Activated naive CD4-positive, alpha-beta T cell treated with anti-CD3 and anti-CD28 coated beads, Interleukin-2, amount 10 ng/mL, durations not matched to agents 7 days and 5 days (primary cell): ENCODE results near the gene AURKAIP1.

ENCODE experiments used
- CTCF ChIA-PET: fragments of 350-600 bp; sonication (Branson Sonifier 250); formaldehyde crosslinking; loops from one replicate; lab custom pipeline; 2021; ENCODE audit warnings: antibody characterized with exemption; lab: Charles Lee
- DNase-seq: peaks from one replicate; pipeline ENCODE4 v3.0.0-alpha.2; 2020
- H3K27ac Mint-ChIP-seq: one replicate; pipeline ENCODE4 v1.8.0; 2021; ENCODE audit warnings: mild to moderate bottlenecking, moderate library complexity, mixed read lengths
- H3K27me3 Mint-ChIP-seq: one replicate; pipeline ENCODE4 v1.8.0; 2021; ENCODE audit warnings: mild to moderate bottlenecking, mixed read lengths
- H3K36me3 Mint-ChIP-seq: one replicate; pipeline ENCODE4 v1.8.0; 2021; ENCODE audit warnings: mixed read lengths
- H3K4me1 Mint-ChIP-seq: one replicate; pipeline ENCODE4 v1.8.0; 2021; ENCODE audit warnings: mixed read lengths
- H3K4me3 Mint-ChIP-seq: one replicate; pipeline ENCODE4 v1.8.0; 2021; ENCODE audit warnings: mild to moderate bottlenecking, moderate library complexity, mixed read lengths
- H3K9me3 Mint-ChIP-seq: one replicate; pipeline ENCODE4 v1.8.0; 2021; ENCODE audit warnings: mixed read lengths

The AURKAIP1 gene

GRCh38 chr1:1400576-1401456, 25.8 kb upstream of the AURKAIP1 start:
- Mint-ChIP-seq H3K27ac (peak overlapping the region; percentile 88), H3K4me1 (peaks cover 55% of the 10 kb centered on the region), H3K4me3 (peak overlapping the region; percentile 89), H3K27me3 (no peaks in the 10 kb centered on the region), H3K36me3 (peaks cover 45% of the 10 kb centered on the region), H3K9me3 (no peaks in the 10 kb centered on the region)
- CTCF ChIA-PET = interaction anchor here (0.8 to 3.8 kb wide), 4 partner anchors 11 to 104 kb away, joined by 3 to 14 read pairs (median 8); partner anchors contain the start of gene ANKRD65
- DNase-seq = no peak

GRCh38 chr1:1399872-1400575, 25.0 kb upstream of the AURKAIP1 start:
- H3K4me3 Mint-ChIP-seq = peak overlapping the region; percentile 89
- peaks cover 46% of the 10 kb centered on the region for H3K36me3 Mint-ChIP-seq
- peak; percentile 34 for DNase-seq
- H3K27me3 Mint-ChIP-seq = no peaks in the 10 kb centered on the region
- peaks cover 54% of the 10 kb centered on the region for H3K4me1 Mint-ChIP-seq
- H3K27ac Mint-ChIP-seq = peak overlapping the region; percentile 88
- no peaks in the 10 kb centered on the region for H3K9me3 Mint-ChIP-seq
- CTCF ChIA-PET = interaction anchor here (0.8 to 3.8 kb wide), 5 partner anchors 10 to 105 kb away, joined by 3 to 14 read pairs (median 3); partner anchors contain the start of gene ANKRD65

DNA sequence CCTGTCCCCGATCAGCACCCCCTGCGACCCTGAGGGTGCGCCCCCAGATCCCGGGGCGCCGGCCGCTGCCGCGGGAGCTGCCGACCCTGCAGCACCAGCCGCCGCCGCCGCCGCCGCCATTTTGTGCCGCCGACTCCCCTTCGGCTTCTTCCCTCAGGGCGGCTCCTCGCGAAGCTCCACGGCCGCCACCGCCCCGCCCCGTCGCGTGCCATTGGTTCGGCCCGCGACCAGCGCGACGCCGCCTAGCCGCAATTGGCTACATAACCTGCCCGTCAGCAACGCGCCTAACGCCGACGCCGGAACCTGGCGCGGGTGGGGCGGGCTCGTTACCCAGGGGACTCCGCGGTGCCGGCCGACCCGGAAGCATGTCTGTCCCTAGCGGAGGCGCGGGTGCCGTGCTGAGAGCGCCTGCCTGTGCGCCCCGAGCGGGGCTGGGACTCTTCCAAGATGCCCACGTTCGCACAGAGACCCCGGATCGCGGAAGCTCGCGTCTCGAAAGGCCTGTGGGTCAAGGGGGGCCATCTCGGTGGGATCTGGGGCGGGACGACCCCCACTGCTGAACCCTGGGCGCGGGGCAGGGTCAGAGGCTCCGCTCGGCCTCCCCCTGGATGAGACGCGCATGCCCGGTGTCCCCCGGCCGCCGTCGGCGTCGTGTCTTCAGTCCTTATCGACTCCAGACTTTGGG, 24.3 kb upstream of the AURKAIP1 start, which contains the start of gene CCNL2:
Gene CCNL2 (minus strand): TSS at position 149 of the 685 bp plus-strand sequence. CDS start 29 bp downstream, at position 120.
- H3K4me1 Mint-ChIP-seq = peaks cover 54% of the 10 kb centered on the region
- H3K36me3 Mint-ChIP-seq = peaks cover 47% of the 10 kb centered on the region
- peak; percentile 99 for DNase-seq
- CTCF ChIA-PET = interaction anchor here (1.0 to 3.8 kb wide), 4 partner anchors 9 to 105 kb away, joined by 3 to 14 read pairs (median 8); no protein-coding TSS in a partner anchor
- peak within 1 kb of the TSS; percentile 89 for H3K4me3 Mint-ChIP-seq
- peak within 1 kb of the TSS; percentile 88 for H3K27ac Mint-ChIP-seq
- H3K9me3 Mint-ChIP-seq = no peaks in the 10 kb centered on the region
- H3K27me3 Mint-ChIP-seq = no peaks in the 10 kb centered on the region

- CTCF ChIA-PET = interaction anchor here (1.0 to 3.8 kb wide), 5 partner anchors 9 to 106 kb away, joined by 3 to 14 read pairs (median 4); no protein-coding TSS in a partner anchor
- H3K4me1 Mint-ChIP-seq = peaks cover 53% of the 10 kb centered on the region
- H3K4me3 Mint-ChIP-seq = peak overlapping the region; percentile 89
- peak overlapping the region; percentile 87 for H3K27ac Mint-ChIP-seq
- H3K27me3 Mint-ChIP-seq = no peaks in the 10 kb centered on the region
- H3K9me3 Mint-ChIP-seq = no peaks in the 10 kb centered on the region
- peaks cover 51% of the 10 kb centered on the region for H3K36me3 Mint-ChIP-seq
- DNase-seq = no peak
Measured at GRCh38 chr1:1398677-1399186, 23.7 kb upstream of the AURKAIP1 start.

DNA sequence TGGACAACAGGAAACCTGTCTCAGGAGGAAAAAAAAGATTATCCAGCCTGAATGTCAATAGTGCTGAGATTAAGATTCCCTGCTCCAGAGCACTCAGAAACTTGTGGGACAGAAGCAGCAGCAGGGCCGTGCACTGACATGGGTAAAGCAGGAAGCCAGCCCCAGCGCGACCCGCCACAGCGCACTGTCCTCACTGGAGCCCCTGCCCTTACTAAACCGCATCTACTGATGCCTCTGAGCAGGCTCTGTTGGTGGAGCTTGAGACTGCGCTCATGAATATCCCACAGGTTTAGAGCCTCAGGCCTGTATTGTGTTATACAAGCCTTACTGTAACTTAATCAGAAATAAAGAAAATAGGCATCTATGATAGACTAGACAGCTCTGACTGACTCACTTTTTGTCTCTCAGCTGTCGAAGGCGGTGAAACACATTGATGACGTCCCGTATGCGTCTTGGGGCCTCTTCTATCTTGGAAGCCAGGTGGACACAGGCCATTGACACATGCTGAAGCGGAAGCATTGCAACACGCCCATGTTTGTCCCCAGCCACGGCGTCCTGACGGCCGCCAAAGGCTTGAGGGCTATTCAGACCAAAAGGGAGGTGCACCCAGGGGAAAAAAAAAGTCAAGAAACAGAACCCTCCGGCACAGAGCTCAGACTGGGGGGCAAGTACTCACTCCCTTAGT, 23.0 kb upstream of the AURKAIP1 start:
- H3K27ac Mint-ChIP-seq = peak overlapping the region; percentile 87
- no peak for DNase-seq
- H3K9me3 Mint-ChIP-seq = no peaks in the 10 kb centered on the region
- H3K4me1 Mint-ChIP-seq = peaks cover 49% of the 10 kb centered on the region
- H3K4me3 Mint-ChIP-seq = peak overlapping the region; percentile 89
- H3K27me3 Mint-ChIP-seq = no peaks in the 10 kb centered on the region
- CTCF ChIA-PET = interaction anchor here (1.1 to 3.8 kb wide), 2 partner anchors 8 to 43 kb away, joined by 3 to 14 read pairs; no protein-coding TSS in a partner anchor
- peaks cover 53% of the 10 kb centered on the region for H3K36me3 Mint-ChIP-seq

DNA sequence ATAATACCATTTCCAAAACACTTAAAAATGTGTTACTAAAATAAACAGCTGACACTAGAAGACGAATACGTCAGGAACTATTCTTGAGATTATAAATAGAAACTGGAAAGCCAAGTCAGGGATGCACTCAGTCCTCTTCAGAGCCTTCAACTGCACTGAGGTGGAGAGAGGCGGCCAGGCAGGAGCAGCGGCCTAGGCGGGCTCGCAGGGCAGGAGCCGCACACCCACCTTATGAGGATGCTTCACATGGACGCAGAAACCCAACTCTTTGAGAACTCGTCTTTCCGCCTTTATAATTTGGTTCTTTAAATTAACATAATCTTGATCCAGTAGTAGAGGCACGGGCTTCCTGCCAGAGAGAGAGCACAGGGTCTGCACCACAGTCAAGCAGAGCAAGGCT, 20.2 kb upstream of the AURKAIP1 start:
- no peak for DNase-seq
- H3K9me3 Mint-ChIP-seq = no peaks in the 10 kb centered on the region
- H3K4me3 Mint-ChIP-seq = no peak overlapping the region
- peaks cover 62% of the 10 kb centered on the region for H3K36me3 Mint-ChIP-seq
- CTCF ChIA-PET = no interaction called here
- peaks cover 30% of the 10 kb centered on the region for H3K4me1 Mint-ChIP-seq
- no peaks in the 10 kb centered on the region for H3K27me3 Mint-ChIP-seq
- no peak overlapping the region for H3K27ac Mint-ChIP-seq

DNA sequence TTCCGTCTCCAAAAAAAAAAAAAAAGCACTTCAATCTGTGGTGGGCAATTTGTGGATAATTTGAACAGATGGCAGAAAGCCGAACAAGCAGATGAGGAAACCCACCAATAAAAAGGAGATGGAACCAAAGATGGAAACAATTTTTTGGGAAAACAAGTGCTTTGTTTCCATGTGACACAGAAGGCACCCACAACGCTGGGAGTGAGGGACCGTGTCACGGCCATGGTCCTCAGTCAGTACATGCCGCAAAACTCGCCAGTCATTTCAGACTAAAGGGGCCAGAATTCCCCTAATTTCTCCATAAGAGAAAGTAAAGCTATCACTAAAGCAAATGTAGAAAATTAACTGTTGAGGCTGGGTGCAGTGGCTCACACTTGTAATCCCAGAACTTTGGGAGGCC, 19.1 kb upstream of the AURKAIP1 start:
- H3K9me3 Mint-ChIP-seq = no peaks in the 10 kb centered on the region
- no peak overlapping the region for H3K27ac Mint-ChIP-seq
- no peak for DNase-seq
- H3K4me3 Mint-ChIP-seq = no peak overlapping the region
- H3K27me3 Mint-ChIP-seq = no peaks in the 10 kb centered on the region
- CTCF ChIA-PET = no interaction called here
- peaks cover 24% of the 10 kb centered on the region for H3K4me1 Mint-ChIP-seq
- H3K36me3 Mint-ChIP-seq = peaks cover 68% of the 10 kb centered on the region

- H3K4me3 Mint-ChIP-seq = no peak overlapping the region
- CTCF ChIA-PET = no interaction called here
- no peak for DNase-seq
- H3K36me3 Mint-ChIP-seq = peaks cover 73% of the 10 kb centered on the region
- peaks cover 23% of the 10 kb centered on the region for H3K4me1 Mint-ChIP-seq
- no peak overlapping the region for H3K27ac Mint-ChIP-seq
- H3K27me3 Mint-ChIP-seq = no peaks in the 10 kb centered on the region
- H3K9me3 Mint-ChIP-seq = no peaks in the 10 kb centered on the region
Measured at GRCh38 chr1:1393428-1393827, 18.4 kb upstream of the AURKAIP1 start.

DNA sequence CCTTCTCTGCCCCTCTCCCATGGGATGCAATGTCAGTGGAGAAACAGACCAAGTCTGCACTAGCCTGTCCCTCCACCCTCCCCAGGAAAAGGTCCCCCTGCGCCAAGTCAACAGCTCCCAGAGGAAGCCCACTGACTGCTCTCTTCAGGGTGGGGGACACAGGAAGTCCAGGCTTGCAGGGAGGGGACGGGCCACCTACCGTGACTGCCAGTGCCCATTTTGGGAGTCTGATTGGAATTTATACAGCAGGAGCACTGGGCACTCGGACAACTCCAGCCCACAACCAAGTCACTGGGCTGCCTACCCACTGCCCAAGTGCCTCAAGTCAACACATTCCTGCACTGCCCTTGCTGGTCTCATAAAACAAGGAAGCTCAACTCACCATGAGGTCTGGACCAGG, 18.0 kb upstream of the AURKAIP1 start:
- peak overlapping the region; percentile 55 for H3K27ac Mint-ChIP-seq
- H3K9me3 Mint-ChIP-seq = no peaks in the 10 kb centered on the region
- CTCF ChIA-PET = no interaction called here
- H3K27me3 Mint-ChIP-seq = no peaks in the 10 kb centered on the region
- H3K4me1 Mint-ChIP-seq = peaks cover 19% of the 10 kb centered on the region
- no peak overlapping the region for H3K4me3 Mint-ChIP-seq
- peaks cover 73% of the 10 kb centered on the region for H3K36me3 Mint-ChIP-seq
- no peak for DNase-seq

- DNase-seq = no peak
- Mint-ChIP-seq H3K27ac (no peak overlapping the region), H3K4me1 (peaks cover 10% of the 10 kb centered on the region), H3K36me3 (peaks cover 79% of the 10 kb centered on the region), H3K9me3 (no peaks in the 10 kb centered on the region), H3K27me3 (no peaks in the 10 kb centered on the region), H3K4me3 (no peak overlapping the region)
- CTCF ChIA-PET = interaction anchor here (1.1 to 3.7 kb wide), 2 partner anchors 8 to 12 kb away, joined by 3 to 14 read pairs; partner anchors contain the start of gene CCNL2
Measured at GRCh38 chr1:1391225-1391624, 16.2 kb upstream of the AURKAIP1 start.

GRCh38 chr1:1390675-1391074, 15.7 kb upstream of the AURKAIP1 start:
- no peaks in the 10 kb centered on the region for H3K9me3 Mint-ChIP-seq
- CTCF ChIA-PET = interaction anchor here (3.7 kb wide), 1 partner anchor 9 kb away, joined by 14 read pairs; the partner anchor contains the start of gene CCNL2
- H3K27me3 Mint-ChIP-seq = no peaks in the 10 kb centered on the region
- DNase-seq = no peak
- H3K4me3 Mint-ChIP-seq = no peak overlapping the region
- peaks cover 83% of the 10 kb centered on the region for H3K36me3 Mint-ChIP-seq
- H3K4me1 Mint-ChIP-seq = peaks cover 9% of the 10 kb centered on the region
- H3K27ac Mint-ChIP-seq = no peak overlapping the region

DNA sequence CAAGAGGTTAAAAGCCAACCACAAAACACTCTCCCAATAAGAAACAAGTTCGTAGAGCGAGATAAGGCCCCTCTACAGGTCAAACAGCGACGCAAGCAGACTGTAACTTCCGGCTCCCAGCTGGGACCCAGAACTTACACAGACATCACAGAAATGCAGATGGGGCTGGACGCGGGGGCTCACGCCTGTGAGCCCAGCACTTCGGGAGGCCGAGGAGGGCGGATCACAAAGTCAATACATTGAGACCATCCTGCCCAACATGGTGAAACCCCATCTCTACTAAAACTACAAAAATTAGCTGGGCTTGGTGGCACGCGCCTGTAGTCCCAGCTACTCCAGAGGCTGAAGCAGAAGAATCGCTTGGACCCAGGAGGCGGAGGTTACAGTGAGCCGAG, 13.1 kb upstream of the AURKAIP1 start:
- no peaks in the 10 kb centered on the region for H3K27me3 Mint-ChIP-seq
- DNase-seq = no peak
- H3K9me3 Mint-ChIP-seq = no peaks in the 10 kb centered on the region
- CTCF ChIA-PET = interaction anchor here (0.7 to 3.7 kb wide), 3 partner anchors 11 to 14 kb away, joined by 4 to 14 read pairs (median 5); partner anchors contain the start of gene CCNL2
- peaks cover 61% of the 10 kb centered on the region for H3K36me3 Mint-ChIP-seq
- no peak overlapping the region for H3K27ac Mint-ChIP-seq
- H3K4me3 Mint-ChIP-seq = no peak overlapping the region
- H3K4me1 Mint-ChIP-seq = peaks cover 4% of the 10 kb centered on the region
